A549 (cell line): ENCODE data around the gene TPBG. TPM values are rescaled to one million over a fixed set of nuclear protein-coding genes. Genes with fewer than 3 reads are reported as not detected.
A peak's percentile ranks its signal among the peaks of the same experiment; 100 is the strongest.

Source experiments
- ATAC-seq, 2 experiments: fragments of 200-7000 bp in 1 of 2; fragments of >200 bp in 1 of 2; cut with Nextera tagmentation in 1 of 2; cut with Tn5 transposase in 1 of 2; 3 replicates each; pipeline versions ENCODE4 v1.8.0 to v1.9.1; 2018 to 2020; ENCODE audit warnings: mild to moderate bottlenecking in 1 of 2, moderate library complexity in 1 of 2
- CTCF ChIA-PET: fragments of 300-600 bp; sonication (Branson Sonifier 250); formaldehyde crosslinking; extraction: SDS; loops from one replicate; lab custom pipeline; 2021; ENCODE audit warnings: antibody characterized with exemption, inconsistent platforms; lab: Yijun Ruan, JAX
- POLR2A ChIA-PET: fragments of 350-600 bp; formaldehyde crosslinking; extraction: SDS; loops from one replicate; lab custom pipeline; 2021; ENCODE audit warnings: antibody characterized with exemption, inconsistent platforms; lab: Yijun Ruan, JAX
- DNase-seq, 2 experiments: peaks; one replicate each; pipeline versions ENCODE4 v3.0.0 to v3.0.0-alpha.2; 2011 to 2016; ENCODE audit warnings: low read depth in 1 of 2, low spot score in 1 of 2
- FAIRE-seq: peaks from 2 replicates; lab custom pipeline; 2011; peaks lifted over from hg19 to GRCh38; lab: Jason Lieb, UNC
- H3K27ac ChIP-seq, 2 experiments: fragments of >200 bp; sonication (Bioruptor Twin); formaldehyde crosslinking; 3 replicates each; pipeline ENCODE4 v1.5.1; 2016 to 2017
- H3K4me1 ChIP-seq: fragments of >200 bp; sonication (Bioruptor Twin); formaldehyde crosslinking; 3 replicates; pipeline ENCODE4 v1.6.1; 2016
- H3K4me2 ChIP-seq: fragments of >200 bp; sonication (Bioruptor Twin); formaldehyde crosslinking; 3 replicates; pipeline ENCODE4 v1.6.1; 2016
- H3K4me3 ChIP-seq: fragments of >200 bp; sonication (Bioruptor Twin); formaldehyde crosslinking; 3 replicates; pipeline ENCODE4 v1.5.1; 2016
- H3K9me3 ChIP-seq: fragments of >200 bp; sonication (Bioruptor Twin); formaldehyde crosslinking; 3 replicates; pipeline ENCODE4 v1.6.1; 2016
- CBX2 ChIP-seq: fragments of 200-600 bp; sonication (generic); IDR thresholded peaks from 2 replicates; pipeline ENCODE4 v1.6.1; 2016; ENCODE audit warnings: low read depth, mild to moderate bottlenecking, borderline replicate concordance
- CEBPB ChIP-seq, 2 experiments: fragments of >200 bp in 1 of 2; sonication (Bioruptor Twin) in 1 of 2; formaldehyde crosslinking in 1 of 2; IDR thresholded peaks; 2 replicates each; pipeline ENCODE4 v1.6.1; 2012 to 2016
- CHD2 ChIP-seq: fragments of 150-350 bp; IDR thresholded peaks from 2 replicates; pipeline ENCODE4 v1.6.1; 2014; ENCODE audit warnings: low read length; ENCODE audit not compliant: partially characterized antibody
- CTCF ChIP-seq: fragments of >200 bp; sonication (Bioruptor Twin); formaldehyde crosslinking; IDR thresholded peaks from 3 replicates; pipeline ENCODE4 v1.5.1; 2016
- EP300 ChIP-seq, 2 experiments: fragments of >200 bp; sonication (Bioruptor Twin); formaldehyde crosslinking; IDR thresholded peaks; 2 replicates in 1 of 2; 3 replicates in 1 of 2; pipeline ENCODE4 v1.6.1; 2016 to 2017
- FOXS1 ChIP-seq: fragments of 250-450 bp; sonication (Bioruptor Pico); IDR thresholded peaks from 2 replicates; pipeline ENCODE4 v1.5.0; 2020; ENCODE audit warnings: mild to moderate bottlenecking, moderate library complexity
- GATA3 ChIP-seq: IDR thresholded peaks from 2 replicates; pipeline ENCODE4 v1.6.1; 2012; ENCODE audit warnings: borderline replicate concordance
- HES2 ChIP-seq: fragments of >200 bp; sonication (Bioruptor Twin); formaldehyde crosslinking; IDR thresholded peaks from 2 replicates; pipeline ENCODE4 v1.6.1; 2016
- HEYL ChIP-seq: fragments of 250-450 bp; sonication (Bioruptor Pico); IDR thresholded peaks from 2 replicates; pipeline ENCODE4 v1.8.0; 2021; ENCODE audit warnings: mild to moderate bottlenecking, moderate library complexity
- HMGXB4 ChIP-seq: fragments of 250-450 bp; sonication (Bioruptor Pico); IDR thresholded peaks from 2 replicates; pipeline ENCODE4 v1.5.0; 2021; ENCODE audit warnings: mild to moderate bottlenecking, moderate library complexity, borderline replicate concordance
- HOXA7 ChIP-seq: fragments of 250-450 bp; sonication (Bioruptor Pico); IDR thresholded peaks from 2 replicates; pipeline ENCODE4 v1.5.0; 2020; ENCODE audit warnings: mild to moderate bottlenecking, moderate library complexity
- JUNB ChIP-seq: fragments of >200 bp; sonication (Bioruptor Twin); formaldehyde crosslinking; IDR thresholded peaks from 2 replicates; pipeline ENCODE4 v1.6.1; 2016
- KDM1A ChIP-seq: fragments of 200-600 bp; sonication (generic); IDR thresholded peaks from 2 replicates; pipeline ENCODE4 v1.6.1; 2016; ENCODE audit warnings: low read depth, mild to moderate bottlenecking
- KDM5A ChIP-seq: fragments of 200-600 bp; sonication (generic); IDR thresholded peaks from 2 replicates; pipeline ENCODE4 v1.6.1; 2016; ENCODE audit warnings: antibody characterized with exemption, mild to moderate bottlenecking
- MAFK ChIP-seq: fragments of 450-650 bp; IDR thresholded peaks from 2 replicates; pipeline ENCODE4 v1.6.1; 2014; ENCODE audit not compliant: partially characterized antibody
- NPAS2 ChIP-seq: fragments of 250-450 bp; sonication (Bioruptor Pico); IDR thresholded peaks from 2 replicates; pipeline ENCODE4 v1.8.0; 2022; ENCODE audit warnings: mild to moderate bottlenecking, moderate library complexity, borderline replicate concordance
- POLR2AphosphoS2 ChIP-seq: conservative IDR thresholded peaks from 2 replicates; pipeline ENCODE4 v1.6.1; 2012; ENCODE audit warnings: low read length, improper control_type of control experiment, inconsistent platforms
- RAD21 ChIP-seq, 2 experiments: fragments of >200 bp in 1 of 2; sonication (Bioruptor Twin) in 1 of 2; formaldehyde crosslinking in 1 of 2; IDR thresholded peaks in 1 of 2; conservative IDR thresholded peaks in 1 of 2; 2 replicates in 1 of 2; 3 replicates in 1 of 2; pipeline ENCODE4 v1.6.1; 2012 to 2018; ENCODE audit warnings: inconsistent platforms in 1 of 2
- RARB ChIP-seq: fragments of 250-450 bp; sonication (Bioruptor Pico); IDR thresholded peaks from 2 replicates; pipeline ENCODE4 v1.8.0; 2021; ENCODE audit warnings: mild to moderate bottlenecking, moderate library complexity
- RFX5 ChIP-seq: fragments of 450-650 bp; IDR thresholded peaks from 2 replicates; pipeline ENCODE4 v1.7.1; 2014; ENCODE audit warnings: antibody characterized with exemption, mild to moderate bottlenecking, moderate library complexity
- TP53 ChIP-seq: fragments of 250-450 bp; sonication (Bioruptor Pico); IDR thresholded peaks from 2 replicates; pipeline ENCODE4 v1.5.0; 2021; ENCODE audit warnings: mild to moderate bottlenecking, moderate library complexity
- ZC3H11A ChIP-seq: fragments of 450-650 bp; IDR thresholded peaks from 2 replicates; pipeline ENCODE4 v1.6.1; 2014; ENCODE audit warnings: antibody characterized with exemption, mild to moderate bottlenecking
- ZNF302 ChIP-seq: fragments of 250-450 bp; sonication (Bioruptor Pico); IDR thresholded peaks from 2 replicates; pipeline ENCODE4 v1.9.0; 2021; ENCODE audit warnings: inconsistent platforms, mild to moderate bottlenecking, moderate library complexity
- WGBS: methylation state at CpG from one replicate; pipeline ENCODE4 v1.1.6; 2017; ENCODE audit errors: missing lambda C conversion rate; 5-methylcytosine and 5-hydroxymethylcytosine counted together
- polyA plus RNA-seq, 4 experiments: library from polyadenylated mRNA; depleted of rRNA in 3 of 4; stranded (reverse); fragments of >200 nt; fragmentation: RNase III in 1 of 4; extraction: RNeasy Plus Mini Kit Qiagen cat#74134 plus additional on column Dnase treatment in 1 of 4; gene quantifications; 2 replicates in 3 of 4; 3 replicates in 1 of 4; pipeline ENCODE4 v1.2.3, GENCODE V29; 2011 to 2017
- TF ChIP-seq, protein P1 (sequence below): IDR thresholded peaks from 2 replicates; pipeline ENCODE4 v1.6.1; 2012
- TF ChIP-seq, protein P2 (sequence below): IDR thresholded peaks from 2 replicates; pipeline ENCODE4 v1.6.1; 2012; ENCODE audit warnings: low read depth, borderline replicate concordance

TPBG gene
- polyA plus RNA-seq, 2 of the 4 experiments (the other 2 are of a cell fraction), result 33.2 to 47.1 TPM

GRCh38 chr6:82367704-82368103 is 4.1 kb downstream of the TPBG start:
- TF ChIP-seq JUNB (no peak), EP300 (IDR thresholded peaks at IDR 0.05) (no peak), GATA3 (no peak), TP53 (CRISPR knock-in tag) (no peak), RFX5 (no peak), CHD2 (no peak)
- DNase-seq (no peak), ATAC-seq (no peak), FAIRE-seq (no peak)
- no peak overlapping the region for H3K27ac ChIP-seq
- no peak overlapping the region for H3K4me3 ChIP-seq
- ChIA-PET CTCF (no interaction called here), POLR2A (interaction anchor here (0.6 kb wide), 1 partner anchor 94 kb away, joined by 3 read pairs; no protein-coding TSS in a partner anchor)
- H3K4me1 ChIP-seq, result peaks cover 29% of the 10 kb centered on the region; the same call in 2 of the 3 replicates
- no peaks in the 10 kb centered on the region for H3K9me3 ChIP-seq
- H3K4me2 ChIP-seq, result peak overlapping the region; percentile 9; the same call in 2 of the 3 replicates

DNA sequence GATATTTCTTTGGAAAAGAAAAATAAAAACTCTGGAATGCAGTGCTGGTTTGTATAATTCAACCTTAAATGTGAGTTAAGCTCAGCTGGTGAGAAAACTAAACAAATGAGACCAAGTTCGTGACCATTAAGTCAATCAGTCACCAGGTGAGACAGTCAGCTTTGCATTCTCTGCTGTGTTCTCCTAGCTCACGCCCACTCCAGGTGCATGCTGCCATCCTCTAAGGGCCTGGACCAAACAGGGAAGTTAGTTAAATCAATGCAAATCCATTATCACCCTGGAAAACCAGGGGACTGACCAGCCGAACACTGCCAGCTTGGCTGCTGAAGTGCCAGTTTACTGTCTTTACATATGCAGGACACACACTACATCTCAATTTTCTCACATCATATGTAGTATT is 7.2 kb downstream of the TPBG start:
- H3K4me3 ChIP-seq, result no peak overlapping the region
- no peak overlapping the region for H3K27ac ChIP-seq
- H3K9me3 ChIP-seq, result no peaks in the 10 kb centered on the region
- no peak for ATAC-seq
- WGBS, result 91% methylated on average over 3 of the region's 3 CpGs
- ChIA-PET CTCF (no interaction called here), POLR2A (no interaction called here)
- H3K4me1 ChIP-seq, result peaks cover 24% of the 10 kb centered on the region; the same call in 2 of the 3 replicates
- TF ChIP-seq CBX2 (no peak), ZNF302 (CRISPR knock-in tag) (no peak), ZC3H11A (no peak), RAD21 (conservative IDR thresholded peaks at IDR 0.05 in 1 of 2, IDR thresholded peaks at IDR 0.05 in 1 of 2) (no peak)
- TF ChIP-seq, protein P1, sequence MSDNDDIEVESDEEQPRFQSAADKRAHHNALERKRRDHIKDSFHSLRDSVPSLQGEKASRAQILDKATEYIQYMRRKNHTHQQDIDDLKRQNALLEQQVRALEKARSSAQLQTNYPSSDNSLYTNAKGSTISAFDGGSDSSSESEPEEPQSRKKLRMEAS, result no peak
- no peak for FAIRE-seq
- no peak for DNase-seq
- H3K4me2 ChIP-seq, result no peak overlapping the region

- DNase-seq (no peak), FAIRE-seq (no peak), ATAC-seq (no peak)
- H3K4me1 ChIP-seq, result peaks cover 12% of the 10 kb centered on the region; the same call in 2 of the 3 replicates
- POLR2A ChIA-PET, result interaction anchor here (0.6 kb wide), 1 partner anchor 9 kb away, joined by 3 read pairs; no protein-coding TSS in a partner anchor
- WGBS, result 75% methylated on average over 2 of the region's 2 CpGs
- H3K9me3 ChIP-seq, result no peaks in the 10 kb centered on the region
- no peak overlapping the region for H3K4me3 ChIP-seq
- H3K27ac ChIP-seq, result no peak overlapping the region
- H3K4me2 ChIP-seq, result no peak overlapping the region; the same call in 2 of the 3 replicates
- CTCF ChIA-PET, result no interaction called here
- TF ChIP-seq, protein P2, sequence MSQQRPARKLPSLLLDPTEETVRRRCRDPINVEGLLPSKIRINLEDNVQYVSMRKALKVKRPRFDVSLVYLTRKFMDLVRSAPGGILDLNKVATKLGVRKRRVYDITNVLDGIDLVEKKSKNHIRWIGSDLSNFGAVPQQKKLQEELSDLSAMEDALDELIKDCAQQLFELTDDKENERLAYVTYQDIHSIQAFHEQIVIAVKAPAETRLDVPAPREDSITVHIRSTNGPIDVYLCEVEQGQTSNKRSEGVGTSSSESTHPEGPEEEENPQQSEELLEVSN, result no peak
- TF ChIP-seq RARB (CRISPR knock-in tag), result no peak
- no peak for TF ChIP-seq CTCF
- no peak for TF ChIP-seq POLR2AphosphoS2
- TF ChIP-seq KDM5A, result no peak
- TF ChIP-seq HES2, result no peak
- no peak for TF ChIP-seq HEYL (CRISPR knock-in tag)
- no peak for TF ChIP-seq RAD21 (conservative IDR thresholded peaks at IDR 0.05 in 1 of 2, IDR thresholded peaks at IDR 0.05 in 1 of 2)
- no peak for TF ChIP-seq KDM1A
- no peak for TF ChIP-seq RFX5
- TF ChIP-seq MAFK, result no peak
- TF ChIP-seq HMGXB4 (CRISPR knock-in tag), result no peak
- TF ChIP-seq CHD2, result no peak
- TF ChIP-seq FOXS1 (CRISPR knock-in tag), result no peak
- no peak for TF ChIP-seq NPAS2 (CRISPR knock-in tag)
- TF ChIP-seq, protein P1, result no peak
- TF ChIP-seq CEBPB (IDR thresholded peaks at IDR 0.05), result no peak
- TF ChIP-seq EP300 (IDR thresholded peaks at IDR 0.05), result no peak
- TF ChIP-seq HOXA7 (CRISPR knock-in tag), result no peak
Measured at GRCh38 chr6:82371799-82372546, 8.4 kb downstream of the TPBG start.
